Astrocyte of the cerebellum (primary cell): Measurements from ENCODE around the gene RBCK1.

ENCODE experiments used
- DNase-seq: peaks from one replicate; pipeline ENCODE4 v3.0.0-alpha.2; 2011; ENCODE audit warnings: low read depth
- H3K4me3 ChIP-seq: 2 replicates; pipeline ENCODE4 v1.5.1; 2011; ENCODE audit warnings: mild to moderate bottlenecking, low read depth, low read length, moderate library complexity
- CTCF ChIP-seq: IDR thresholded peaks from 2 replicates; pipeline ENCODE4 v1.5.1; 2012; ENCODE audit warnings: low read length, low read depth, moderate library complexity, mild to moderate bottlenecking; ENCODE audit errors: missing control alignments
- in situ Hi-C: cut with HindIII; loops from 2 replicates; pipeline ENCODE4 v1.10.0; 2017; ENCODE audit warnings: low sequenced_read_pairs

The RBCK1 gene

DNA sequence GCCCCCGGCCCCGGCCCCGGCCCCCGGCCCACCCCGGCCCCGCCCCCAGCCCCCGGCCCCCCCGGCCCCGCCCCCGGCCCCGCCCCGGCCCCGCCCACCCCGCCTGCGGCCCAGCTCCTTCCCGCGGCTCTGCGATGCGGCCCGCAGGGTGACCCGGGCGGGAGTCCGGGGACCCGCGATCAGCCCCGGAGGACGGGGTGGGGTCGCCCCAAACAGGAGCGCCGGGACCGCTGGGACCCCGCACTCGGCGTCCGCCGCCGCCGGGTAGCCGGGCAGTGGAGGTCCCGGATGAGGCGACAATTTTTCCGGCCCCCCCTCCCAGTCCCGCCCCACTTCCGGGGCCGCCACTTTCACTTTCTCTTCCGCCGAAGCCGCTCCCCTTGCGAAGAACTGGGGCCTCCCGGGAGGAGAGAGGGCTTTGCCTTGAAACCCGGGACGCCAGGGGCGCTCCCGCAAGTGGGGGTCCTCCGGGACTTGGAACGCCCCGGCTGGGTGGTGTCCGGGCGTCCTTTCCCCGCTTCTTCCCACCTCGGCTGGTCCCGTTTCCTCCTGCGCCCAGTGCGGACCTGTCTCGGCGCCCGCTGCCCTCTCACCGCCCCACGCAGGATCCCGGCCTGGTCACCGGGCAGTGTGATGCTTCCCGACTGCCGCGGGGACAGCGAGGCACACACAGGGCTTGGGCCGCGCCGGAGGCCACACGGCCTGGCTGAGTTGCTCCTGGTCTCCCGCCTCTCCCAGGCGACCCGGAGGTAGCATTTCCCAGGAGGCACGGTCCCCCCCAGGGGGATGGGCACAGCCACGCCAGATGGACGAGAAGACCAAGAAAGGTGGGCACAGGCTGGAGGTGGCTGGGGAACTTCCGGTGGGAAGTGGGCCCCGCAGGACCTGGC is at the start of gene RBCK1:
Gene RBCK1, plus strand, starts transcription at position 347 of the 890 bp plus-strand sequence. Its CDS starts 459 bp downstream, at position 806.
- in situ Hi-C loops = no loop called here
- peak within 1 kb of the TSS; percentile 98 for H3K4me3 ChIP-seq
- DNase-seq = peak; percentile 37
- no peak for TF ChIP-seq CTCF

DNA sequence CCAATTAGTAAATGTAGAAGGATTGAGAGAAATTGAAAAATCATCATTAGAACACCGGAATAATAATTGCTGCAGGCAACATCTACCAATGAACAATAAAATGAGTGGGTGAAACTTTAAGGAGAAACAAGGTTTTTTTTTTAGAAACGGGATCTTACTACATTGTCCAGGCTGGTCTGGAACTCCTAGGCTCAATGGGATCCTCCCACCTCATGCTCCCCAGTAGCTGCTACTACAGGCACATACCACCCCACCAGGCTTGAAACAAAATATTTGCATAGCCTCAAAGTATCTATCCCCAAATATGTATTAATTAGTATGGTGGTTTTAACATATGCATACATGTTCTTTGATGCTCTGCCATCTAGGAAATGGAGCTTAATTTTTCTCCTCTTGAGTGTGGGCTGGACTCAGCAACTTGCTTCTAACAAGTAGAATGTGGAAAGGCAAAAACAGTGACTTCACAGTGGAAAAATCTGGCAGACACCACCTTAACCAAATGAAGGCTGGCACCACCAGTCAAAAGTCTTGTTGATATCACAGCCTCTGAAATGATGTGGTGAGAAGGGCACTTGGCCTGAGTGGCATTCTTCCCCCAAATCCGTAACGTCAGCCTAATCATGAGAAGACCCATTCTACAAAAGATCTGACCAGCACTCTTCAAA is 49.1 kb upstream of the RBCK1 start:
- no peak for TF ChIP-seq CTCF
- in situ Hi-C loops = no loop called here
- H3K4me3 ChIP-seq = no peak overlapping the region
- DNase-seq = no peak

- in situ Hi-C loops = loop anchor here (5.0 kb wide), 1 partner anchor 116 kb away; no protein-coding TSS in a partner anchor
- no peak for TF ChIP-seq CTCF
- no peak overlapping the region for H3K4me3 ChIP-seq
- no peak for DNase-seq
Observed at GRCh38 chr20:361561-361960, 46.5 kb upstream of the RBCK1 start.

DNA sequence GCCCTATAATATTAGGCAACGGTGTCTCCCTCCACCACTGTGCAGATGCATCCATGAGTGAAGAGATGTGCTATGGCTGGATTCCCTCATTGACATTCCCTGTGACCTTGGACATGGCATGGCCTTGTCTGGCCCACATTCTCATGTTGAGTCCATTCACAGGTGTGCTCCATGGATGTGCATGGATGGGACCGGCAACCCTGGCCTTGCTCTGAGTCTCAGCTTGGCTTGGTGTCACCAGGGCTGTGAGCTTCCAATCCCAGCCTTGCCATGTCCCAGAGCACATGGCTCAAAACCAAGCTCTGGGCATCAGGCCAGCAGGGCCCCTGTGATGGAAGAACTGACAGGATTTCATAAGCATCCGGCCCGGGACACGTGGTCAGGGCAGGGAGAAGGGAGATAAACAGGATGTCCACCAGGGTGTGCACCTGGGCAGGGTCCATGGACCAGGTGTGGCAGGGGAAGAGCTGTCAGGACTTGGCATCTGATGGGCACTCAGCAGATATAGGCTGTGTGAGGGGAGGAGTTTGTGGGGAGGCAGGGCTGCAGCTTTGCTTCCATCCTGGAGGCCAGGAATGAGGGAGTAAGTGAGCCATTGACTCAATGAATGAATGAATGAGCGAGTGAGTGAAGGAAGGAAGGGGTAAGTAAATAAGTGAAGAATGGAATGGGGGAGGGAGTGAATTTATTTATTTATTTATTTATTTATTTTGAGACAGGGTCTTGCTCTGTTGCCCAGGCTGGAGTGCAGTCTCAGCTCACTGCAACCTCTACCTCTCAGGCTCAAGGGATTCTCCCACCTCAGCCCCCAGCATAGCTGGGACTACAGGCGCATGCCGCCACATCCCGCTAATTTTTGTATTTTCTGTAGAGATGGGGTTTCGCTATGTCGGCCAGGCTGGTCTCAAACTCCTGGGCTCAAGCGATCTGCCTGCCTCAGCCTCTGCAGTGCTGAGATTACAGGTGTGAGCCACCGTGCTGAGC is 45.5 kb upstream of the RBCK1 start:
- DNase-seq = no peak
- in situ Hi-C loops = loop anchor here (5.0 kb wide), 1 partner anchor 115 kb away; no protein-coding TSS in a partner anchor
- no peak overlapping the region for H3K4me3 ChIP-seq
- peak; percentile 24 for TF ChIP-seq CTCF

- H3K4me3 ChIP-seq = no peak overlapping the region
- in situ Hi-C loops = loop anchor here (5.0 kb wide), 1 partner anchor 114 kb away; no protein-coding TSS in a partner anchor
- TF ChIP-seq CTCF = no peak
- no peak for DNase-seq
Observed at GRCh38 chr20:363319-364078, 44.6 kb upstream of the RBCK1 start.
